SK-N-SH (cell line): ENCODE results near the gene OPA1. TPM values are rescaled to one million over a fixed set of nuclear protein-coding genes. Genes with fewer than 3 reads are reported as not detected.
"Not testable (repeated sequence)": the region's sequence is repeated elsewhere in the genome, so short reads cannot be mapped to it uniquely, and the experiment has no call there.

Experiments
- CTCF ChIA-PET: fragments of 300-600, 350-600 bp; formaldehyde crosslinking; extraction: SDS; loops from one replicate; lab custom pipeline; 2021; lab: Yijun Ruan, JAX
- POLR2A ChIA-PET: fragments of 350-600 bp; sonication (Branson Sonifier 250); formaldehyde crosslinking; extraction: SDS; loops from one replicate; lab custom pipeline; 2020; ENCODE audit warnings: antibody characterized with exemption, inconsistent platforms; lab: Yijun Ruan, JAX
- DNase-seq: peaks from one replicate; pipeline ENCODE4 v3.0.0; 2012
- H2AFZ ChIP-seq: fragments of 200-600 bp; sonication (generic); 2 replicates; pipeline ENCODE4 v1.8.1; 2016; ENCODE audit warnings: antibody characterized with exemption, mild to moderate bottlenecking, low read depth
- H3F3A ChIP-seq: fragments of 200-600 bp; sonication (generic); replicated peaks from 2 replicates; pipeline ENCODE3; 2016; ENCODE audit warnings: antibody characterized with exemption, mild to moderate bottlenecking; ENCODE audit not compliant: insufficient read depth
- H3K27ac ChIP-seq, 2 experiments: fragments of 200-500 bp in 1 of 2; fragments of 200-600 bp in 1 of 2; sonication (Bioruptor generic) in 1 of 2; sonication (generic), shearing (Covaris generic) in 1 of 2; 2 replicates each; pipeline versions ENCODE4 v1.5.1 to v1.6.1; 2014 to 2016; ENCODE audit warnings: low read depth in 2 of 2, inconsistent platforms in 1 of 2, low read length in 1 of 2, mild to moderate bottlenecking in 1 of 2, mixed read lengths in 1 of 2
- H3K27me3 ChIP-seq: fragments of 200-600 bp; sonication (generic), shearing (Covaris generic); 2 replicates; pipeline ENCODE4 v1.6.1; 2016; ENCODE audit warnings: mixed run types; ENCODE audit not compliant: insufficient read depth
- H3K36me3 ChIP-seq, 2 experiments: fragments of 200-500 bp in 1 of 2; fragments of 200-600 bp in 1 of 2; sonication (Bioruptor generic) in 1 of 2; sonication (generic) in 1 of 2; replicated peaks in 1 of 2; 2 replicates each; pipeline versions ENCODE3 to v1.5.1; 2014 to 2016; ENCODE audit warnings: low read length in 1 of 2, mild to moderate bottlenecking in 1 of 2; ENCODE audit not compliant: insufficient read depth in 2 of 2, control insufficient read depth in 1 of 2
- H3K4me1 ChIP-seq, 2 experiments: fragments of 200-500 bp in 1 of 2; fragments of 200-600 bp in 1 of 2; sonication (Bioruptor generic) in 1 of 2; sonication (generic), shearing (Covaris generic) in 1 of 2; 2 replicates each; pipeline versions ENCODE4 v1.5.1 to v1.6.1; 2014 to 2016; ENCODE audit warnings: low read depth in 1 of 2, low read length in 1 of 2, mixed run types in 1 of 2; ENCODE audit not compliant: insufficient read depth in 2 of 2, control insufficient read depth in 1 of 2
- H3K4me2 ChIP-seq: fragments of 200-600 bp; sonication (generic), shearing (Covaris generic); 2 replicates; pipeline ENCODE4 v1.6.1; 2017; ENCODE audit warnings: mixed run types
- H3K4me3 ChIP-seq, 2 experiments: fragments of 200-500 bp in 1 of 2; fragments of 200-600 bp in 1 of 2; sonication (Bioruptor generic) in 1 of 2; sonication (generic), shearing (Covaris generic) in 1 of 2; 2 replicates each; pipeline versions ENCODE4 v1.5.1 to v1.8.1; 2014 to 2016; ENCODE audit warnings: low read depth in 2 of 2, inconsistent platforms in 1 of 2, low read length in 1 of 2, mild to moderate bottlenecking in 1 of 2, mixed read lengths in 1 of 2, moderate library complexity in 1 of 2
- H3K79me2 ChIP-seq: fragments of 200-600 bp; sonication (generic); 2 replicates; pipeline ENCODE4 v1.8.1; 2017; ENCODE audit warnings: mild to moderate bottlenecking; ENCODE audit not compliant: insufficient read depth
- H3K9ac ChIP-seq: fragments of 200-600 bp; sonication (generic); 2 replicates; pipeline ENCODE4 v1.6.1; 2017; ENCODE audit warnings: mixed run types
- H3K9me2 ChIP-seq: fragments of 200-600 bp; sonication (generic); 2 replicates; pipeline ENCODE4 v1.6.1; 2017; ENCODE audit warnings: mixed run types
- H3K9me3 ChIP-seq: fragments of 200-600 bp; sonication (generic); 2 replicates; pipeline ENCODE4 v1.6.1; 2017; ENCODE audit warnings: mixed run types, mild to moderate bottlenecking, moderate library complexity
- H4K20me1 ChIP-seq: fragments of 200-600 bp; sonication (generic); 2 replicates; pipeline ENCODE4 v1.6.1; 2017; ENCODE audit warnings: mild to moderate bottlenecking, mixed run types; ENCODE audit not compliant: insufficient read depth
- EP300 ChIP-seq, 2 experiments: IDR thresholded peaks; 2 replicates each; pipeline versions ENCODE4 v1.4.0 to v1.6.1; 2012; ENCODE audit warnings: borderline replicate concordance in 1 of 2, low read depth in 1 of 2, low read length in 1 of 2
- FOXM1 ChIP-seq: IDR thresholded peaks from 2 replicates; pipeline ENCODE4 v1.4.0; 2012; ENCODE audit warnings: low read depth, mild to moderate bottlenecking
- JUND ChIP-seq: IDR thresholded peaks from 2 replicates; pipeline ENCODE4 v1.4.0; 2012
- RCOR1 ChIP-seq: fragments of 150-350 bp; IDR thresholded peaks from 2 replicates; pipeline ENCODE4 v1.6.1; 2017; ENCODE audit warnings: antibody characterized with exemption, low read length
- SIN3A ChIP-seq: IDR thresholded peaks from 2 replicates; pipeline ENCODE4 v1.6.1; 2012; ENCODE audit warnings: low read depth, mild to moderate bottlenecking, low read length, moderate library complexity, borderline replicate concordance
- TCF12 ChIP-seq: IDR thresholded peaks from 2 replicates; pipeline ENCODE4 v1.4.0; 2012
- WGBS: methylation state at CpG from one replicate; pipeline ENCODE4 v1.1.6; 2017; ENCODE audit warnings: low lambda C conversion rate; 5-methylcytosine and 5-hydroxymethylcytosine counted together
- polyA plus RNA-seq, 3 experiments: library from polyadenylated mRNA; depleted of rRNA; stranded (reverse); fragments of >200 nt; gene quantifications; 2 replicates each; pipeline ENCODE4 v1.2.3, GENCODE V29; 2012
- TF ChIP-seq, protein P1 (sequence below): IDR thresholded peaks from 2 replicates; pipeline ENCODE4 v1.4.0; 2012; ENCODE audit warnings: low read depth
- TF ChIP-seq, protein P2 (sequence below): IDR thresholded peaks from 2 replicates; pipeline ENCODE4 v1.4.0; 2012; ENCODE audit warnings: low read depth, borderline replicate concordance
- TF ChIP-seq, protein P3 (sequence below): fragments of 200-600 bp; sonication (generic); IDR thresholded peaks from 2 replicates; pipeline ENCODE4 v1.6.1; 2017; ENCODE audit warnings: antibody characterized with exemption, mild to moderate bottlenecking, moderate library complexity

Gene OPA1
- polyA plus RNA-seq, 1 of the 3 experiments (the other 2 are of a cell fraction): 11.4 TPM

DNA sequence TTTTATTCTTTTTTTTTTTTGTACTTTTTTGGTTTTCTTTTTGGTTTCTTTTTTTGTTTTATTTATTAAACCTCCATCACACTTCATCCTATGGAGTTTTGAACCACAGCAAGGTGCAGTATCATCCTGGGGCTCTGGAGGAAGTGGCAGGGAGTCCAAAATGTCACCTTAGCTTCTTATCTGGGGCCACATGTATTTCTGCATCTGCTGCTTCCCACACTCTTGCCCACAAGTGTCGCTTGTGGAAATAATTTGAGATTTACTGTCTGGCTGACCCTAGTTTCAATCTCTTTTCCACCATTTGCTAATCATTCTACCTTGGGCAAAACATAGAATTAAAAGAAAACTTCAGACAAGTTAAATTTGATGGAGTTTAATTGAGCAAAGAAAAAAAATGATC, 6.4 kb downstream of the OPA1 start:
- H3K27ac ChIP-seq: no peak overlapping the region
- no peaks in the 10 kb centered on the region for H3F3A ChIP-seq
- ChIA-PET CTCF (no interaction called here), POLR2A (no interaction called here)
- no peak overlapping the region for H3K4me3 ChIP-seq
- DNase-seq: no peak
- no peak overlapping the region for H2AFZ ChIP-seq
- H3K9me2 ChIP-seq: no peaks in the 10 kb centered on the region
- H3K9me3 ChIP-seq: no peaks in the 10 kb centered on the region
- TF ChIP-seq FOXM1 (no peak), TCF12 (no peak), RCOR1 (no peak), EP300 (IDR thresholded peaks at IDR 0.05; ENCODE audit: borderline replicate concordance in 1 of 2, low read depth in 1 of 2, low read length in 1 of 2) (no peak), JUND (no peak)
- TF ChIP-seq, protein P1, sequence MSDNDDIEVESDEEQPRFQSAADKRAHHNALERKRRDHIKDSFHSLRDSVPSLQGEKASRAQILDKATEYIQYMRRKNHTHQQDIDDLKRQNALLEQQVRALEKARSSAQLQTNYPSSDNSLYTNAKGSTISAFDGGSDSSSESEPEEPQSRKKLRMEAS: no peak
- TF ChIP-seq, protein P2, sequence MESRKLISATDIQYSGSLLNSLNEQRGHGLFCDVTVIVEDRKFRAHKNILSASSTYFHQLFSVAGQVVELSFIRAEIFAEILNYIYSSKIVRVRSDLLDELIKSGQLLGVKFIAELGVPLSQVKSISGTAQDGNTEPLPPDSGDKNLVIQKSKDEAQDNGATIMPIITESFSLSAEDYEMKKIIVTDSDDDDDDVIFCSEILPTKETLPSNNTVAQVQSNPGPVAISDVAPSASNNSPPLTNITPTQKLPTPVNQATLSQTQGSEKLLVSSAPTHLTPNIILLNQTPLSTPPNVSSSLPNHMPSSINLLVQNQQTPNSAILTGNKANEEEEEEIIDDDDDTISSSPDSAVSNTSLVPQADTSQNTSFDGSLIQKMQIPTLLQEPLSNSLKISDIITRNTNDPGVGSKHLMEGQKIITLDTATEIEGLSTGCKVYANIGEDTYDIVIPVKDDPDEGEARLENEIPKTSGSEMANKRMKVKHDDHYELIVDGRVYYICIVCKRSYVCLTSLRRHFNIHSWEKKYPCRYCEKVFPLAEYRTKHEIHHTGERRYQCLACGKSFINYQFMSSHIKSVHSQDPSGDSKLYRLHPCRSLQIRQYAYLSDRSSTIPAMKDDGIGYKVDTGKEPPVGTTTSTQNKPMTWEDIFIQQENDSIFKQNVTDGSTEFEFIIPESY: no peak
- no peaks in the 10 kb centered on the region for H3K27me3 ChIP-seq
- H3K4me2 ChIP-seq: no peak overlapping the region
- peaks cover 16% of the 10 kb centered on the region for H4K20me1 ChIP-seq
- H3K79me2 ChIP-seq: peaks cover 100% of the 10 kb centered on the region
- H3K4me1 ChIP-seq: peaks cover 2 to 12% of the 10 kb centered on the region in 2 experiments; a peak in 3 of 4 replicates
- peaks cover 10 to 39% of the 10 kb centered on the region in 2 experiments for H3K36me3 ChIP-seq
- H3K9ac ChIP-seq: no peak overlapping the region
- WGBS: 95% methylated on average over 1 of the region's 1 CpG

- CTCF ChIA-PET: interaction anchor here (0.8 to 1.0 kb wide), 3 partner anchors 9 to 23 kb away, joined by 3 to 5 read pairs (median 4); no protein-coding TSS in a partner anchor
- peak; percentile 55 for DNase-seq
- 50% methylated on average over 2 of the region's 2 CpGs for WGBS
These were observed 12.9 kb downstream of the OPA1 start for GRCh38 chr3:193605876-193606275.

GRCh38 chr3:193606892-193607291, 13.9 kb downstream of the OPA1 start:
- H3K4me2 ChIP-seq, H3K4me3 ChIP-seq, CTCF ChIA-PET, POLR2A ChIA-PET, H3K9me3 ChIP-seq, H3K9ac ChIP-seq, H3K9me2 ChIP-seq, H2AFZ ChIP-seq, DNase-seq, H3K4me1 ChIP-seq, H3K27me3 ChIP-seq, H3K27ac ChIP-seq, H3F3A ChIP-seq, H3K36me3 ChIP-seq: not testable (repeated sequence)
- peaks cover 97% of the 10 kb centered on the region for H3K79me2 ChIP-seq
- peaks cover 23% of the 10 kb centered on the region for H4K20me1 ChIP-seq

More at GRCh38 chr3:193605876-193606275, 12.9 kb downstream of the OPA1 start:
- H3K36me3 ChIP-seq: peaks cover 0 to 8% of the 10 kb centered on the region in 2 experiments
- peaks cover 97% of the 10 kb centered on the region for H3K79me2 ChIP-seq
- peaks cover 25% of the 10 kb centered on the region for H4K20me1 ChIP-seq
- no peaks in the 10 kb centered on the region; a peak in 2 of 4 replicates for H3K4me1 ChIP-seq
- H3K9ac ChIP-seq: no peak overlapping the region
- no peaks in the 10 kb centered on the region for H3K9me2 ChIP-seq
- H3K9me3 ChIP-seq: no peaks in the 10 kb centered on the region
- POLR2A ChIA-PET: no interaction called here
- no peak overlapping the region for H3K27ac ChIP-seq
- no peak overlapping the region for H2AFZ ChIP-seq
- peaks cover 4% of the 10 kb centered on the region for H3F3A ChIP-seq
- no peak overlapping the region for H3K4me3 ChIP-seq
- TF ChIP-seq SIN3A: no peak
- TF ChIP-seq, protein P3, sequence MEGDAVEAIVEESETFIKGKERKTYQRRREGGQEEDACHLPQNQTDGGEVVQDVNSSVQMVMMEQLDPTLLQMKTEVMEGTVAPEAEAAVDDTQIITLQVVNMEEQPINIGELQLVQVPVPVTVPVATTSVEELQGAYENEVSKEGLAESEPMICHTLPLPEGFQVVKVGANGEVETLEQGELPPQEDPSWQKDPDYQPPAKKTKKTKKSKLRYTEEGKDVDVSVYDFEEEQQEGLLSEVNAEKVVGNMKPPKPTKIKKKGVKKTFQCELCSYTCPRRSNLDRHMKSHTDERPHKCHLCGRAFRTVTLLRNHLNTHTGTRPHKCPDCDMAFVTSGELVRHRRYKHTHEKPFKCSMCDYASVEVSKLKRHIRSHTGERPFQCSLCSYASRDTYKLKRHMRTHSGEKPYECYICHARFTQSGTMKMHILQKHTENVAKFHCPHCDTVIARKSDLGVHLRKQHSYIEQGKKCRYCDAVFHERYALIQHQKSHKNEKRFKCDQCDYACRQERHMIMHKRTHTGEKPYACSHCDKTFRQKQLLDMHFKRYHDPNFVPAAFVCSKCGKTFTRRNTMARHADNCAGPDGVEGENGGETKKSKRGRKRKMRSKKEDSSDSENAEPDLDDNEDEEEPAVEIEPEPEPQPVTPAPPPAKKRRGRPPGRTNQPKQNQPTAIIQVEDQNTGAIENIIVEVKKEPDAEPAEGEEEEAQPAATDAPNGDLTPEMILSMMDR: peak; percentile 78
- H3K27me3 ChIP-seq: no peaks in the 10 kb centered on the region
- no peak overlapping the region for H3K4me2 ChIP-seq

DNA sequence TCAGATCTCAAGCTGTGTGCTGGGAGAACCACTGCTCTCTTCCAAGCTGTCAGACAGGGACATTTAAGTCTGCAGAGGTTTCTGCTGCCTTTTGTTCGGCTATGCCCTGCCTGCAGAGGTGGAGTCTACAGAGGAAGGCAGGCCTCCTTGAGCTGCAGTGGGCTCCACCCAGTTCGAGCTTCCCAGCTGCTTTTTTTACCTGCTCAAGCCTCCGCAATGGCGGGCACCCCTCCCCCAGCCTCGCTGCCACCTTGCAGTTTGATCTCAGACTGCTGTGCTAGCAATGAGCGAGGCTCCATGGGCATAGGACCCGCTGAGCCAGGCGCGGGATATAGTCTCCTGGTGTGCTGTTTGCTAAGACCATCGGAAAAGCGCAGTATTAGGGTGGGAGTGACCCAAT, 17.5 kb downstream of the OPA1 start:
- Histone ChIP-seq H3K36me3 (peaks cover 11 to 12% of the 10 kb centered on the region in 2 experiments), H4K20me1 (peaks cover 14% of the 10 kb centered on the region; the same call in 1 of the 2 replicates), H3K79me2 (peaks cover 98% of the 10 kb centered on the region)
- H3K4me3 ChIP-seq, H3K9me2 ChIP-seq, H2AFZ ChIP-seq, DNase-seq, POLR2A ChIA-PET, H3K27me3 ChIP-seq, H3K4me1 ChIP-seq, H3K9ac ChIP-seq, H3K9me3 ChIP-seq, H3K27ac ChIP-seq, H3K4me2 ChIP-seq, CTCF ChIA-PET, H3F3A ChIP-seq: not testable (repeated sequence)
- 97% methylated on average over 10 of the region's 11 CpGs for WGBS
